Natural killer cell (primary cell): Measurements from ENCODE around the gene GRID1. TPM values are rescaled to one million over a fixed set of nuclear protein-coding genes. Genes with fewer than 3 reads are reported as not detected.

ENCODE experiments used
- ATAC-seq, 3 donors: fragments of 150-1000 bp in 2 of 3; fragments of 200-7000 bp in 1 of 3; cut with Tn5 transposase; 1 replicate in 1 of 3; 2 replicates in 2 of 3; pipeline ENCODE4 v1.10.0; 2021; ENCODE audit warnings: mild to moderate bottlenecking in 2 of 3, moderate library complexity in 2 of 3
- DNase-seq, 2 donors: peaks; one replicate each; pipeline versions ENCODE4 v3.0.0 to v3.0.0-alpha.2; 2013 to 2021; ENCODE audit warnings: mixed read lengths in 1 of 2
- H3K27ac ChIP-seq: one replicate; pipeline ENCODE4 v1.5.1; 2013; ENCODE audit warnings: mild to moderate bottlenecking, low read length
- H3K27me3 ChIP-seq: one replicate; pipeline ENCODE4 v1.6.1; 2013; ENCODE audit warnings: low read length; ENCODE audit not compliant: control insufficient read depth, insufficient read depth
- H3K36me3 ChIP-seq: one replicate; pipeline ENCODE4 v1.6.1; 2013; ENCODE audit warnings: low read length; ENCODE audit not compliant: control insufficient read depth, insufficient read depth
- H3K4me1 ChIP-seq: one replicate; pipeline ENCODE4 v1.6.1; 2013; ENCODE audit warnings: low read length; ENCODE audit not compliant: control insufficient read depth, insufficient read depth
- H3K4me3 ChIP-seq: one replicate; pipeline ENCODE4 v1.5.1; 2013; ENCODE audit warnings: low read length
- H3K9me3 ChIP-seq: one replicate; pipeline ENCODE4 v1.6.1; 2013; ENCODE audit warnings: low read length; ENCODE audit not compliant: control insufficient read depth, insufficient read depth
- H3K27ac Mint-ChIP-seq, 2 donors: one replicate each; pipeline ENCODE4 v1.8.0; 2022; ENCODE audit warnings: mild to moderate bottlenecking in 2 of 2, mixed read lengths in 2 of 2, moderate library complexity in 1 of 2
- H3K27me3 Mint-ChIP-seq, 2 donors: one replicate each; pipeline ENCODE4 v1.8.0; 2022; ENCODE audit warnings: low read depth in 2 of 2, mixed read lengths in 2 of 2
- H3K36me3 Mint-ChIP-seq: one replicate; pipeline ENCODE4 v1.8.0; 2022; ENCODE audit warnings: mixed read lengths
- H3K4me1 Mint-ChIP-seq, 2 donors: one replicate each; pipeline ENCODE4 v1.8.0; 2022; ENCODE audit warnings: mixed read lengths in 2 of 2
- H3K4me3 Mint-ChIP-seq: one replicate; pipeline ENCODE4 v1.8.0; 2022; ENCODE audit warnings: mild to moderate bottlenecking, moderate library complexity, mixed read lengths
- H3K9me3 Mint-ChIP-seq, 2 donors: one replicate each; pipeline ENCODE4 v1.8.0; 2022; ENCODE audit warnings: mixed read lengths in 2 of 2
- WGBS: methylation state at CpG from one replicate; pipeline ENCODE4 v1.1.7; 2013; ENCODE audit warnings: missing lambda C conversion rate; ENCODE audit not compliant: insufficient coverage; 5-methylcytosine and 5-hydroxymethylcytosine counted together
- intact Hi-C: fragments of 100-400 bp; cut with micrococcal nuclease; formaldehyde crosslinking; loops from one replicate; pipeline ENCODE4 v1.14.2; 2022
- total RNA-seq, 4 donors: library from RNA; stranded (reverse); fragments of 120-200 nt in 1 of 4; gene quantifications; one replicate each; pipeline versions ENCODE4 v1.2.3 to v1.2.4, GENCODE V29; 2013 to 2022
- TF ChIP-seq, protein P1 (sequence below): fragments of 200-600 bp; IDR thresholded peaks from one replicate; pipeline ENCODE4 v1.8.0; 2022; ENCODE audit warnings: antibody characterized with exemption

The GRID1 gene
- total RNA-seq, 3 donors from 2014 or later (not counting 1 experiment from before 2014, with no cell fraction given): not detected

DNA sequence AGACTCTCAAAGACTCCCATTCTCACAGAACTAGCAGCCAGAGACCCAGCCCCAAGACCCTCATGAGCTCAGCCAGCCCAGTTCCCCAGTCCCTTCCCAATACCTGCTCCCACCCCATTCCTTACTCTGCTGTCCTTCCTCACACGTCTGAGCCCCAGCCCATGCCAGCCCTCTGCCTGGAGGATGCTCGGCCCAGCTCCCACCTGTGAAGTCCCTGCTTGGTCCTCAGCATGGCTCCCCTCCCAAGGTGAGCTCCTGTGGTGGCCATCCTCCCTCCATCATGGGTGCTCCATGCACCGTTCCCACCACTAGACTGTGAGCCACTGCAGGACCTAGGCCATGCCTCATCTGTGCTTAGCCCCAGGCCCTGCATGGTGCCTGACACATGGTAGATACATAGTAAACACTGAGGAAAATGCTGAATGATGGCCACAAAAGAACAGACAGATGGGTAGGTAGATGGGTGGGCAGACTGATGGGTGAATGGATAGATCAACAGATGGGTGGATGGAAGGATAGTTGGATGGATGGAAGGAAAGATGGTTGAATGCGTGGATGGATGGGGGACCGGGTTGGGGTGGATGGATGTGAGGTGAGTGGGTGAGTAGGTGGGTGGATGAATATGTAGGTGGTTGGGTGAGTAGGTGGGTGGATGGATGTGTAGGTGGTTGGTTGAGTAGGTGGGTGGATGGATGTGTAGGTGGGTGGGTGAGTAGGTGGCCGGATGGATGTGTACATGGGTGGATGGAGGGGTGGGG, 138.9 kb downstream of the GRID1 start:
- WGBS: 83% methylated on average over 6 of the region's 6 CpGs
- ATAC-seq: no peak

DNA sequence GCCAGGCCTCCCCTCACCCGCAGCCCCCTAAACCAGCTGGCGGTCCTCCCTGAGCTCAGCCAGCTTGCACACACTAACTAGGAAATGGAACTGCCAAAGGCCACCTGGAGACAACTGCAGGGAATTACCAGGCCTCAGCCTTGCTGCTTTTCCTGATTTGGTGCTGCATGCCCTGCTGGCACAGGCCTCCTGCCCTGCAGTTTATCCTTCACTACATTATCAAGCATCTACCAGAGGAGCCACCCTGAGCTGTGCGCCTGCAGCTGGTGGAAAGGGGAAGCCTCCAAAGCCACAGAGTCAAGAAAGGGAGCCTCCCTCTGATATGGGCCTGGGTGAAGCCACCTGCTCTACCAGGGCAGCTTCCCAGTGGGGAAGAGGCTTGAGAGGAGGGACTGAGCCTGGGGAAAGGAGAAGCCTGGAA, 139.8 kb downstream of the GRID1 start:
- no peak overlapping the region for H3K27ac Mint-ChIP-seq
- no peak overlapping the region for H3K4me3 ChIP-seq

More for the DNA sequence above, 138.9 kb downstream of the GRID1 start:
- no peak overlapping the region for H3K27ac ChIP-seq
- Mint-ChIP-seq H3K9me3 (no peaks in the 10 kb centered on the region), H3K4me3 (no peak overlapping the region), H3K4me1 (no peaks in the 10 kb centered on the region), H3K36me3 (no peaks in the 10 kb centered on the region), H3K27ac (no peak overlapping the region), H3K27me3 (no peaks in the 10 kb centered on the region)
- H3K36me3 ChIP-seq: no peaks in the 10 kb centered on the region
- intact Hi-C loops: no loop called here
- no peaks in the 10 kb centered on the region for H3K9me3 ChIP-seq
- no peak overlapping the region for H3K4me3 ChIP-seq
- no peaks in the 10 kb centered on the region for H3K4me1 ChIP-seq
- TF ChIP-seq, protein P1, sequence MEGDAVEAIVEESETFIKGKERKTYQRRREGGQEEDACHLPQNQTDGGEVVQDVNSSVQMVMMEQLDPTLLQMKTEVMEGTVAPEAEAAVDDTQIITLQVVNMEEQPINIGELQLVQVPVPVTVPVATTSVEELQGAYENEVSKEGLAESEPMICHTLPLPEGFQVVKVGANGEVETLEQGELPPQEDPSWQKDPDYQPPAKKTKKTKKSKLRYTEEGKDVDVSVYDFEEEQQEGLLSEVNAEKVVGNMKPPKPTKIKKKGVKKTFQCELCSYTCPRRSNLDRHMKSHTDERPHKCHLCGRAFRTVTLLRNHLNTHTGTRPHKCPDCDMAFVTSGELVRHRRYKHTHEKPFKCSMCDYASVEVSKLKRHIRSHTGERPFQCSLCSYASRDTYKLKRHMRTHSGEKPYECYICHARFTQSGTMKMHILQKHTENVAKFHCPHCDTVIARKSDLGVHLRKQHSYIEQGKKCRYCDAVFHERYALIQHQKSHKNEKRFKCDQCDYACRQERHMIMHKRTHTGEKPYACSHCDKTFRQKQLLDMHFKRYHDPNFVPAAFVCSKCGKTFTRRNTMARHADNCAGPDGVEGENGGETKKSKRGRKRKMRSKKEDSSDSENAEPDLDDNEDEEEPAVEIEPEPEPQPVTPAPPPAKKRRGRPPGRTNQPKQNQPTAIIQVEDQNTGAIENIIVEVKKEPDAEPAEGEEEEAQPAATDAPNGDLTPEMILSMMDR: no peak
- H3K27me3 ChIP-seq: no peaks in the 10 kb centered on the region
- no peak for DNase-seq

GRCh38 chr10:86226016-86226415, 140.6 kb downstream of the GRID1 start:
- H3K4me1 ChIP-seq: no peaks in the 10 kb centered on the region
- H3K4me1 Mint-ChIP-seq: no peaks in the 10 kb centered on the region

More for the DNA sequence above, 139.8 kb downstream of the GRID1 start:
- Histone ChIP-seq H3K36me3 (no peaks in the 10 kb centered on the region), H3K27ac (no peak overlapping the region), H3K9me3 (no peaks in the 10 kb centered on the region), H3K4me1 (no peaks in the 10 kb centered on the region), H3K27me3 (no peaks in the 10 kb centered on the region)
- TF ChIP-seq, protein P1: no peak
- Mint-ChIP-seq H3K4me1 (no peaks in the 10 kb centered on the region), H3K4me3 (no peak overlapping the region), H3K9me3 (no peaks in the 10 kb centered on the region), H3K27me3 (no peaks in the 10 kb centered on the region), H3K36me3 (no peaks in the 10 kb centered on the region)
- ATAC-seq: no peak
- no peak for DNase-seq
- intact Hi-C loops: no loop called here
- 68% methylated on average over 3 of the region's 3 CpGs for WGBS

More at GRCh38 chr10:86226016-86226415, 140.6 kb downstream of the GRID1 start:
- H3K27me3 Mint-ChIP-seq: no peaks in the 10 kb centered on the region
- Histone ChIP-seq H3K27me3 (no peaks in the 10 kb centered on the region), H3K4me3 (no peak overlapping the region), H3K27ac (no peak overlapping the region), H3K9me3 (no peaks in the 10 kb centered on the region), H3K36me3 (no peaks in the 10 kb centered on the region)
- WGBS: 89% methylated on average over 8 of the region's 8 CpGs
- intact Hi-C loops: no loop called here
- H3K36me3 Mint-ChIP-seq: no peaks in the 10 kb centered on the region
- no peak overlapping the region for H3K4me3 Mint-ChIP-seq
- ATAC-seq (no peak), DNase-seq (no peak)
- TF ChIP-seq, protein P1: no peak
- no peak overlapping the region for H3K27ac Mint-ChIP-seq
- H3K9me3 Mint-ChIP-seq: no peaks in the 10 kb centered on the region
